ENCODE results near the gene MGAT4A. TPM values are rescaled to one million over a fixed set of nuclear protein-coding genes. Genes with fewer than 3 reads are reported as not detected.
A peak's percentile ranks its signal among the peaks of the same experiment; 100 is the strongest.

Gene MGAT4A
- total RNA-seq, 1 experiment from 2014 or later, result not detected

DNA sequence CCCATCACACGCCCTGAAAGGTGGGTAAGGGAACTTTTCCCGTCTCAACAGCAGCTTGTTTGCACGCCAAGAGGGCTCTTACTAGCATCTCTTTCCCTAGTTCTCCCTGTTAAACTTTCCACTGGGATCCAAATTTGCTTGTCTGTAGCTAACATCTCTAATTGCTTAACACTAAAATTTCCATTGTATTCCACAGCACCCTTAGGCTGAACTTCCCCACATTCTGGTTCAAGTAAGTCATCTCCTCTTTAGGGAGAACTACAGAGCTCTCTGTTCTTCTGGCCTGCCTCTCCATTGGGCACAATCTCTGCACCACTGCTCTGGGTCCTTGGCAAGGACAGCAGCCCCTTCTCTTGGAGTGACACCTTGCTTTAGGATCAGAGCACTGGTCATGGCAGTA, 98.6 kb downstream of the MGAT4A start:
- H3K27me3 ChIP-seq (replicated peaks), result peaks cover 8% of the 10 kb centered on the region; the same call in 1 of the 2 replicates
- DNase-seq (ENCODE audit: low read depth in 1 of 2, low spot score in 2 of 2), result no peak
- no peaks in the 10 kb centered on the region for H3K4me1 ChIP-seq (replicated peaks)
- H3K27ac ChIP-seq, result no peak overlapping the region
- H3K36me3 ChIP-seq, result no peaks in the 10 kb centered on the region
- no peak overlapping the region for H3K4me3 ChIP-seq
- H3K9me3 ChIP-seq (replicated peaks), result no peaks in the 10 kb centered on the region

GRCh38 chr2:98623657-98624056, 107.3 kb downstream of the MGAT4A start:
- Histone ChIP-seq H3K36me3 (no peaks in the 10 kb centered on the region), H3K4me3 (no peak overlapping the region), H3K27me3 (replicated peaks) (0 out of 2 replicates have a peak, but pooled peaks cover 7% of the 10 kb centered on the region), H3K4me1 (replicated peaks) (no peaks in the 10 kb centered on the region), H3K9me3 (replicated peaks) (no peaks in the 10 kb centered on the region), H3K27ac (no peak overlapping the region)
- DNase-seq (ENCODE audit: low read depth in 1 of 2, low spot score in 2 of 2), result no peak

DNA sequence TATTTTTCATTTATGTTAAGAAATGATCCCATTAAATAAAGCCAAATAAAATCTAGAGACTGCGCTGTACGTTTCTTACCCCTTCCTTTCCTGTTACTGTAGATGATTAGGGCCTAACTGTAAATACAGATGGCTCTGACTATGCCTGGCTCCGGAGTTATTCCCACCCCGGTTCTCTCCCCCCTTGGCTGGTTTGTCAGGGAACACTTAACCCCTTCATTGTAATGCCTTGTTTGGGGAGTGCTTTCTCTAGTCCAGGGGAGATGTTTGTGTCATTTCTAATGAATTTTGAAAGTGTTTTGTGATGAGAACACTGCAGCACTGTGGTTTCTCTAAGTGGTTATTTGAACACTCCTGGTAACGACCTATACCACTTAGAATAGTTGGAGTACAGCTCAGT, 113.8 kb downstream of the MGAT4A start:
- Histone ChIP-seq H3K27ac (no peak overlapping the region), H3K36me3 (peaks cover 56% of the 10 kb centered on the region), H3K4me1 (replicated peaks) (no peaks in the 10 kb centered on the region), H3K27me3 (replicated peaks) (no peaks in the 10 kb centered on the region), H3K4me3 (no peak overlapping the region), H3K9me3 (replicated peaks) (no peaks in the 10 kb centered on the region)
- no peak for DNase-seq (ENCODE audit: low read depth in 1 of 2, low spot score in 2 of 2)

GRCh38 chr2:98615481-98615880, 115.5 kb downstream of the MGAT4A start:
- H3K27me3 ChIP-seq (replicated peaks), result no peaks in the 10 kb centered on the region
- H3K4me3 ChIP-seq, result no peak overlapping the region
- no peaks in the 10 kb centered on the region for H3K9me3 ChIP-seq (replicated peaks)
- DNase-seq (ENCODE audit: low read depth in 1 of 2, low spot score in 2 of 2), result no peak
- H3K4me1 ChIP-seq (replicated peaks), result peaks cover 3% of the 10 kb centered on the region; the same call in 1 of the 2 replicates
- H3K36me3 ChIP-seq, result peaks cover 71% of the 10 kb centered on the region
- no peak overlapping the region for H3K27ac ChIP-seq

DNA sequence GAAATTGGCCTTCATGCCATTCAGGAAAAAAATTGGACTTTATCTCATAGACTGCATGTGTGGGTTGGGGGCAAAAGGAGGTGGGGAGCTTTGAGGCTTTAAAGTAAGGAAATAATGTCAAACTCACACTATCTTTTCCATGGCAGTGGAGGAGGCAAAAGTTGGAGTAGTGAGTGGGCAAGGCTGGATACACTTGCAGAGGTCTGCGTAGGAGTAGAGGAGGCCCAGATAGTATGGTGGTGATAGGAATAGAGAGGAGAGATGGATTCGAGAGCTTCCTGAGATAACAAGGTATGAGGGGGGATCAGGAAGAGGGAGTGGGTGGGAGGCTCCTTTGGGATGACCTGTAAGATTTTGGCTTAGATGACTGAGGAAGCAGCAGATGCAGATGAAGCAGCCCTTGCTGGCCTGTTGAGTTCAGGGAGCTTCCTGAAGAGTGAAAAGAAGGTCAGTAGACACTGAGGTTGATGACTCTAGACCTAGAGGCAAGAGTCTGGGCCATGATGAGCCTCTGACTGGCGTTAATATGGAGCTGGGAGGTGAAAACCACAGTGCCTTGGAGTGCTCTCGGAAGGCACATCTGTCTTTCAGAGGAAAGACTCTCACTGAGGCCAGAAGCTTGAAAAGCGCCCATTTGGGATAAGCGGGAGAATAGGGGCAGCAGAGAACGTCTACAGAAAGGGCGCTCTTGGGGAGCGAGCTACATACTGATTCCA, 116.8 kb downstream of the MGAT4A start:
- Histone ChIP-seq H3K4me3 (no peak overlapping the region), H3K27me3 (replicated peaks) (no peaks in the 10 kb centered on the region), H3K36me3 (peaks cover 82% of the 10 kb centered on the region), H3K9me3 (replicated peaks) (no peaks in the 10 kb centered on the region), H3K27ac (no peak overlapping the region), H3K4me1 (replicated peaks) (peaks cover 16% of the 10 kb centered on the region)
- DNase-seq (ENCODE audit: low read depth in 1 of 2, low spot score in 2 of 2), result no peak

DNA sequence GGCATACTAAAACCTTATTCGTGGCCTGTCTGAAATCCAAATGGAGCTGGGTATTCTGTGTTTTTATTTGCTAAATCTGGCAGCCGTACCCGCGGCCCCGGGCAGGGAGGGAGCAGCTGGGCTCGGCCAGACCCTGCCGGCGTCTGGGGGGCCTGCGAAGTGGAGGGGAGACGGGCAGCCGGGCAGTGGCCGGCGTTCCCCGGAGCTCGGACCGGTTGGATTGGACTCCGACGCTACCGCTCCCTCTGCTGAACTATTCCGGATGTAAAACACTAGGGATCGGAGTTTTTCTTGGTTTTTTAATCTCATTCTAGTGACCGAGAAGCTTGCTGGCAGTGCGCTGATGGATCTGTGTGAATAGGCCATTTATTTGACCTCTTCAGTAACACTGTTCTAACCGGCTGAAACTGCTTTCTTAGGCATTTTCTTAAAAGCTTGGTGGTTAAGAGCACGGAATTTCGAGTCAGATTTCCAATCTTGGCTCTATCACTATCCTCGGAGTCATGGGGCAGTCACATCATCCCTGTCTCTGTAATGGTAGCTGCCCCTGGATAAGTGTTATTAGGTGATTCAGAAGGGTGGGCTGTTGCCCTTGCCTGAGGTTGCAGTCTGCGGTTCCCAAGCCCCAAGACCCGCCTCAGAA, 121.8 kb downstream of the MGAT4A start:
- Histone ChIP-seq H3K27me3 (replicated peaks) (no peaks in the 10 kb centered on the region), H3K4me1 (replicated peaks) (peaks cover 26% of the 10 kb centered on the region), H3K36me3 (peaks cover 58% of the 10 kb centered on the region), H3K4me3 (peak overlapping the region; percentile 93), H3K9me3 (replicated peaks) (no peaks in the 10 kb centered on the region; the same call in 1 of the 2 replicates), H3K27ac (peak overlapping the region; percentile 95)
- DNase-seq (ENCODE audit: low read depth in 1 of 2, low spot score in 2 of 2), result peak in 1 of 2 experiments; percentile 28

GRCh38 chr2:98608116-98608961, 122.6 kb downstream of the MGAT4A start, which contains the start of the genes COA5 and UNC50:
Gene COA5, minus strand, starts transcription at chr2:98608512. Its CDS starts 107 bp downstream, at chr2:98608405.
Gene UNC50, plus strand, starts transcription at chr2:98608589. Its CDS starts 1,171 bp downstream, at chr2:98609760.
- peaks cover 56% of the 10 kb centered on the region for H3K36me3 ChIP-seq
- peak within 1 kb of the TSS; percentile 93 for H3K4me3 ChIP-seq
- peak within 1 kb of the TSS; percentile 95 for H3K27ac ChIP-seq
- H3K9me3 ChIP-seq (replicated peaks), result no peaks in the 10 kb centered on the region; the same call in 1 of the 2 replicates
- peak; percentile 90 to 93 for DNase-seq (ENCODE audit: low read depth in 1 of 2, low spot score in 2 of 2)
- H3K4me1 ChIP-seq (replicated peaks), result peaks cover 26% of the 10 kb centered on the region
- no peaks in the 10 kb centered on the region for H3K27me3 ChIP-seq (replicated peaks)

DNA sequence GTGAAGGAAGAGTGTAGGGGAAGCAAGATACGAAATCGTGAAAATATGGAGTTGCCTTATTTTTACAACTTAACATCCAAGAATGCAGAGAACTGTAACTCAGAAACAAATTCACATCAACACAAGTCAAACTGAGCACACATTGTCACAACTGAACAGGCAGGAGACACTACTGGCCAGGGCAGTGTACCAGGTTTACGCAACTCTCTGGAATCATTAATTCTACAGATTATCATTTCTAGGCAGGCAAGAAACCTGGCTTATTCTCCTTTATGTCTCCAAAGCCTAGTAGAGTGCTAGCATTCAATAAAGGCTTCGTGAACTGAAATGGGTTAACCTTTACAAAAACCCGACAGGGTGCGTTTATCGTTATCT, 123.2 kb downstream of the MGAT4A start:
- Histone ChIP-seq H3K4me3 (peak overlapping the region; percentile 93), H3K36me3 (peaks cover 54% of the 10 kb centered on the region), H3K4me1 (replicated peaks) (peaks cover 26% of the 10 kb centered on the region), H3K27me3 (replicated peaks) (no peaks in the 10 kb centered on the region), H3K27ac (peak overlapping the region; percentile 95), H3K9me3 (replicated peaks) (no peaks in the 10 kb centered on the region; the same call in 1 of the 2 replicates)
- DNase-seq (ENCODE audit: low read depth in 1 of 2, low spot score in 2 of 2), result peak in 1 of 2 experiments; percentile 25

- Histone ChIP-seq H3K27ac (no peak overlapping the region), H3K36me3 (peaks cover 50% of the 10 kb centered on the region), H3K4me1 (replicated peaks) (peaks cover 26% of the 10 kb centered on the region), H3K4me3 (peak overlapping the region; percentile 93), H3K9me3 (replicated peaks) (no peaks in the 10 kb centered on the region; the same call in 1 of the 2 replicates), H3K27me3 (replicated peaks) (no peaks in the 10 kb centered on the region)
- no peak for DNase-seq (ENCODE audit: low read depth in 1 of 2, low spot score in 2 of 2)
These were observed 123.8 kb downstream of the MGAT4A start for GRCh38 chr2:98607104-98607503.

DNA sequence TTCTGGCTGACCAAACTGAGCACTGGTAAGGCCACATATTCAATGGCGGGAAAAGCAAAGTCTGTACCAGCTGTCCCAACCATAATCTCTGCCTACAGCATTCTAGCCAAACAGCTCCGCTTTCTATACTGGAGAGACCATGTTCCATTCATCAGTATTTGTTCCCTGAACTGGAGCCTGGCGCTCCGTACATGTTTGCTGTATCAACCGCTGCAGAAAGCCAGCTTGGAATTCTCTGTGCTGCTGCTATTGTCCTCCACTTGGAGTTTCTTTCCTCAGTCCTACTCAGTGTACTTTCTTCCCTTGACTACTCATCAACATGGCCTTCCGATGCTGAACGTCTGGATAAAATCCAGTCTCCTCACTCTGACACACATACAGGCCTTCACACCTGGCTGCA, 124.5 kb downstream of the MGAT4A start:
- no peaks in the 10 kb centered on the region; the same call in 1 of the 2 replicates for H3K9me3 ChIP-seq (replicated peaks)
- peaks cover 52% of the 10 kb centered on the region for H3K36me3 ChIP-seq

GRCh38 chr2:98605076-98605475, 125.9 kb downstream of the MGAT4A start:
- peaks cover 51% of the 10 kb centered on the region for H3K36me3 ChIP-seq
- no peaks in the 10 kb centered on the region for H3K27me3 ChIP-seq (replicated peaks)
- peaks cover 19% of the 10 kb centered on the region for H3K4me1 ChIP-seq (replicated peaks)
- DNase-seq (ENCODE audit: low read depth in 1 of 2, low spot score in 2 of 2), result no peak
- H3K27ac ChIP-seq, result no peak overlapping the region
- H3K9me3 ChIP-seq (replicated peaks), result no peaks in the 10 kb centered on the region; the same call in 1 of the 2 replicates
- no peak overlapping the region for H3K4me3 ChIP-seq

More for the DNA sequence above, 124.5 kb downstream of the MGAT4A start:
- Histone ChIP-seq H3K27ac (no peak overlapping the region), H3K27me3 (replicated peaks) (no peaks in the 10 kb centered on the region), H3K4me1 (replicated peaks) (peaks cover 26% of the 10 kb centered on the region), H3K4me3 (no peak overlapping the region)
- no peak for DNase-seq (ENCODE audit: low read depth in 1 of 2, low spot score in 2 of 2)

DNA sequence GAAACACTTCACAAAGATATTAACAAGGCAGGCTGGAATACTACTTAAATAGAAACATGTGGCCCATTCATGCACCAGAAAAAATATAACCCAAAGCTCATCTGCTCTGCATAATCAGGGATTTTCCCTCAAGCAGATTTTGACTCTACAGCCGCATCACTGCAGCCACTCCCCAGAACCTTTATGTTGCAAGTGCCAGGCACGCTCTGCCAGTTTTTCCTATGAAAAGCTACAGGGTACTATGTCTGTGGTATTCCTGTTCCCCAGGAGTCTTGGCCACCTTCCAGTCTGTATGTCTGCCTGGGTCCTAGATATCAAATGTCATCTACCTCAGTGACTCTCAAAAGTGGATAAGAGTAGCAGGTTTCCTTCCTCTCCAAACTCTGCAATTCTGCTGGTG, 126.4 kb downstream of the MGAT4A start:
- H3K9me3 ChIP-seq (replicated peaks), result no peaks in the 10 kb centered on the region; the same call in 1 of the 2 replicates
- DNase-seq (ENCODE audit: low read depth in 1 of 2, low spot score in 2 of 2), result no peak
- H3K27ac ChIP-seq, result no peak overlapping the region
- H3K4me3 ChIP-seq, result no peak overlapping the region
- H3K36me3 ChIP-seq, result peaks cover 51% of the 10 kb centered on the region
- peaks cover 14% of the 10 kb centered on the region for H3K4me1 ChIP-seq (replicated peaks)
- no peaks in the 10 kb centered on the region for H3K27me3 ChIP-seq (replicated peaks)

GRCh38 chr2:98601532-98602132, 129.3 kb downstream of the MGAT4A start:
- Histone ChIP-seq H3K9me3 (replicated peaks) (no peaks in the 10 kb centered on the region), H3K27me3 (replicated peaks) (no peaks in the 10 kb centered on the region), H3K4me1 (replicated peaks) (peaks cover 6% of the 10 kb centered on the region), H3K36me3 (peaks cover 59% of the 10 kb centered on the region), H3K4me3 (no peak overlapping the region), H3K27ac (no peak overlapping the region)
- DNase-seq (ENCODE audit: low read depth in 1 of 2, low spot score in 2 of 2), result peak in 1 of 2 experiments; percentile 18
